OCI-LY7 (cell line): Measurements from ENCODE around the gene NR2F2.

Source experiments
- EZH2phosphoT487 ChIP-seq: fragments of 200-600 bp; sonication (generic); IDR thresholded peaks from 2 replicates; pipeline ENCODE4 v1.6.1; 2018; ENCODE audit warnings: low read depth, borderline replicate concordance, mild to moderate bottlenecking, mixed run types, antibody characterized with exemption, low read length, moderate library complexity, mixed read lengths
- TF ChIP-seq, protein P1 (sequence below): fragments of 200-600 bp; sonication (generic); conservative IDR thresholded peaks from 2 replicates; pipeline ENCODE4 v1.5.1; 2014; ENCODE audit warnings: mild to moderate bottlenecking, antibody characterized with exemption, low read length, moderate library complexity, mixed read lengths

DNA sequence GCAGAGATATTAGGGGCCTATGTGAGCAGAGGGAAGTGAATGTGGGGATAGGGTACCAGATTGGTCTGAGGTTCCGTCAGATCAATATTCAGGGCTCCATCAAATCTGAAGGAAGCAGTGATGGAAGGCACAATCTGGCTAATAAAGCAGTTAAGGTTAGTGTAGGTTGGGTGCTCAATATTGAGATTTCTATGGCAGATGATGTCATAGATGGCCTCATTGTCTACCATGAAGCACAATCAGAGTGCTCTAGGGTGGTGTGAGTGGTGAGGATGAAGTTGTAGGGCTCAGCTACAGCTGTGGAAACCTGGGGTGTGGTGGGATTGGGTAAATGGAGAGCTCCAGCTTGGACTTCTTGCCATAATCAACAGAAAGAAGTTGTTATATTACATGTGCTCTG, 58.2 kb downstream of the NR2F2 start:
- TF ChIP-seq, protein P1, sequence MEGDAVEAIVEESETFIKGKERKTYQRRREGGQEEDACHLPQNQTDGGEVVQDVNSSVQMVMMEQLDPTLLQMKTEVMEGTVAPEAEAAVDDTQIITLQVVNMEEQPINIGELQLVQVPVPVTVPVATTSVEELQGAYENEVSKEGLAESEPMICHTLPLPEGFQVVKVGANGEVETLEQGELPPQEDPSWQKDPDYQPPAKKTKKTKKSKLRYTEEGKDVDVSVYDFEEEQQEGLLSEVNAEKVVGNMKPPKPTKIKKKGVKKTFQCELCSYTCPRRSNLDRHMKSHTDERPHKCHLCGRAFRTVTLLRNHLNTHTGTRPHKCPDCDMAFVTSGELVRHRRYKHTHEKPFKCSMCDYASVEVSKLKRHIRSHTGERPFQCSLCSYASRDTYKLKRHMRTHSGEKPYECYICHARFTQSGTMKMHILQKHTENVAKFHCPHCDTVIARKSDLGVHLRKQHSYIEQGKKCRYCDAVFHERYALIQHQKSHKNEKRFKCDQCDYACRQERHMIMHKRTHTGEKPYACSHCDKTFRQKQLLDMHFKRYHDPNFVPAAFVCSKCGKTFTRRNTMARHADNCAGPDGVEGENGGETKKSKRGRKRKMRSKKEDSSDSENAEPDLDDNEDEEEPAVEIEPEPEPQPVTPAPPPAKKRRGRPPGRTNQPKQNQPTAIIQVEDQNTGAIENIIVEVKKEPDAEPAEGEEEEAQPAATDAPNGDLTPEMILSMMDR = no peak
- no peak for TF ChIP-seq EZH2phosphoT487
